ENCODE data around the gene MCTP2. TPM values are rescaled to one million over a fixed set of nuclear protein-coding genes. Genes with fewer than 3 reads are reported as not detected.

Gene MCTP2
- total and polyA plus RNA-seq, 2 of the 8 experiments (the other 6 are each of a cell fraction or from before 2014, with no cell fraction given) = 3.4 to 4.5 TPM

- H2BK5ac ChIP-seq (ENCODE audit: low read depth, low read length) = no peak overlapping the region
- no peaks in the 10 kb centered on the region; the same call in 1 of the 2 replicates for H3K23me2 ChIP-seq (ENCODE audit: low read depth, low read length)
- no peaks in the 10 kb centered on the region for H3K79me1 ChIP-seq (ENCODE audit: low read depth, low read length)
- H4K5ac ChIP-seq (ENCODE audit: insufficient read length, low read depth, low read length) = no peak overlapping the region
- H2BK15ac ChIP-seq (ENCODE audit: low read length) = no peak overlapping the region
- no peak overlapping the region for H2AK5ac ChIP-seq (ENCODE audit: low read depth, low read length)
- WGBS, 2 experiments (ENCODE audit: extremely low coverage in 1 of 2, insufficient coverage in 1 of 2, insufficient read length in 1 of 2, insufficient replicate concordance in 2 of 2, low coverage in 1 of 2, low lambda C conversion rate in 2 of 2, missing lambda C conversion rate in 1 of 2) = 91% methylated on average over 1 of the region's 1 CpG; no CpG with 5 or more reads in 1 of the 2 experiments
- H3K36me3 ChIP-seq (ENCODE audit: control insufficient read depth in 2 of 4, insufficient read depth in 4 of 4, low read length in 3 of 4) = no peaks in the 10 kb centered on the region
- no peak overlapping the region for H3K56ac ChIP-seq (replicated peaks; ENCODE audit: insufficient read length, low read depth, low read length)
- no peak overlapping the region for H3K23ac ChIP-seq (ENCODE audit: insufficient read length)
- ChIA-PET CTCF (ENCODE audit: partially characterized antibody) (no interaction called here), POLR2A (ENCODE audit: partially characterized antibody) (no interaction called here)
- no peaks in the 10 kb centered on the region for H4K20me1 ChIP-seq (replicated peaks in 1 of 2; ENCODE audit: control insufficient read depth in 1 of 2, insufficient read depth in 2 of 2, low read length in 2 of 2)
- H2BK120ac ChIP-seq (replicated peaks; ENCODE audit: low read depth, low read length) = no peak overlapping the region
- no peak overlapping the region for H3K14ac ChIP-seq (ENCODE audit: insufficient read length)
- DNase-seq (ENCODE audit: low read depth in 1 of 2, low spot score in 2 of 2) (no peak), FAIRE-seq (no peak)
- no peak overlapping the region for H3K4me2 ChIP-seq (ENCODE audit: insufficient read depth in 1 of 2, low read depth in 2 of 2, low read length in 2 of 2)
- no peaks in the 10 kb centered on the region for H3K9me3 ChIP-seq (ENCODE audit: insufficient read depth in 2 of 2, low read depth in 1 of 2, low read length in 1 of 2)
- no peaks in the 10 kb centered on the region for H3K27me3 ChIP-seq (replicated peaks in 1 of 4; ENCODE audit: control insufficient read depth in 3 of 4, extremely low read depth in 1 of 4, insufficient read depth in 3 of 4, low read length in 3 of 4)
- no peaks in the 10 kb centered on the region for H3K4me1 ChIP-seq (replicated peaks in 1 of 4; ENCODE audit: control insufficient read depth in 3 of 4, insufficient read depth in 4 of 4, low read length in 3 of 4)
- H3K4me3 ChIP-seq (ENCODE audit: extremely low read depth in 1 of 4, insufficient read depth in 2 of 4, low read depth in 3 of 4, low read length in 4 of 4) = no peak overlapping the region
- no peak overlapping the region for H2BK20ac ChIP-seq (ENCODE audit: low read length)
- no peak overlapping the region for H3K4ac ChIP-seq (replicated peaks; ENCODE audit: insufficient read length, low read depth, low read length)
- no peak overlapping the region for H3K27ac ChIP-seq (ENCODE audit: low read depth, low read length)
- H3K18ac ChIP-seq (ENCODE audit: extremely low read depth, low read length) = no peak overlapping the region
- no peak overlapping the region for H4K8ac ChIP-seq (ENCODE audit: extremely low read depth, insufficient read depth, low read length)
- no peak overlapping the region for H3K9ac ChIP-seq (replicated peaks in 1 of 4; ENCODE audit: extremely low read depth in 1 of 4, low read depth in 3 of 4, low read length in 3 of 4)
- H2BK12ac ChIP-seq (ENCODE audit: low read depth, low read length) = no peak overlapping the region
- H3K79me2 ChIP-seq (ENCODE audit: control insufficient read depth in 1 of 2, insufficient read depth in 2 of 2, low read length in 2 of 2) = no peaks in the 10 kb centered on the region
- no peak overlapping the region for H4K91ac ChIP-seq (replicated peaks; ENCODE audit: insufficient read length, low read length)
- no peak for TF ChIP-seq JUND (IDR thresholded peaks at IDR 0.05; ENCODE audit: low read length)
- TF ChIP-seq KDM1A (IDR thresholded peaks at IDR 0.05; ENCODE audit: borderline replicate concordance, low read length) = no peak
- TF ChIP-seq TCF12 (IDR thresholded peaks at IDR 0.05; ENCODE audit: low read depth, low read length) = no peak
- no peak for TF ChIP-seq RNF2 (IDR thresholded peaks at IDR 0.05; ENCODE audit: borderline replicate concordance, low read depth, low read length, missing control alignments, poor library complexity, severe bottlenecking)
- no peak for TF ChIP-seq BCL11A (IDR thresholded peaks at IDR 0.05; ENCODE audit: low read depth in 2 of 2, low read length in 2 of 2)
- no peak for TF ChIP-seq KDM5A (IDR thresholded peaks at IDR 0.05; ENCODE audit: low read length)
- no peak for TF ChIP-seq SP1 (IDR thresholded peaks at IDR 0.05; ENCODE audit: low read depth, low read length)
- no peak for TF ChIP-seq YY1 (IDR thresholded peaks at IDR 0.05; ENCODE audit: low read depth, low read length)
- TF ChIP-seq, protein P1, sequence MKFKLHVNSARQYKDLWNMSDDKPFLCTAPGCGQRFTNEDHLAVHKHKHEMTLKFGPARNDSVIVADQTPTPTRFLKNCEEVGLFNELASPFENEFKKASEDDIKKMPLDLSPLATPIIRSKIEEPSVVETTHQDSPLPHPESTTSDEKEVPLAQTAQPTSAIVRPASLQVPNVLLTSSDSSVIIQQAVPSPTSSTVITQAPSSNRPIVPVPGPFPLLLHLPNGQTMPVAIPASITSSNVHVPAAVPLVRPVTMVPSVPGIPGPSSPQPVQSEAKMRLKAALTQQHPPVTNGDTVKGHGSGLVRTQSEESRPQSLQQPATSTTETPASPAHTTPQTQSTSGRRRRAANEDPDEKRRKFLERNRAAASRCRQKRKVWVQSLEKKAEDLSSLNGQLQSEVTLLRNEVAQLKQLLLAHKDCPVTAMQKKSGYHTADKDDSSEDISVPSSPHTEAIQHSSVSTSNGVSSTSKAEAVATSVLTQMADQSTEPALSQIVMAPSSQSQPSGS (IDR thresholded peaks at IDR 0.05; ENCODE audit: low read length) = no peak
- no peak for TF ChIP-seq SIX5 (IDR thresholded peaks at IDR 0.05; ENCODE audit: low read depth, low read length)
- no peak overlapping the region for H2AFZ ChIP-seq (ENCODE audit: low read length)
These were observed 200.9 kb downstream of the MCTP2 start for GRCh38 chr15:94432279-94432678.
